SK-N-MC (cell line): ENCODE measurements around the gene PTPN6.

Experiments
- DNase-seq: peaks from one replicate; pipeline ENCODE4 v3.0.0-alpha.2; 2011; ENCODE audit warnings: low read depth, low spot score
- H3K27ac ChIP-seq: fragments of 200-600 bp; sonication (generic); 2 replicates; pipeline ENCODE4 v1.5.1; 2016; ENCODE audit warnings: mixed run types
- H3K36me3 ChIP-seq: fragments of 200-600 bp; sonication (generic); 2 replicates; pipeline ENCODE4 v1.6.1; 2017; ENCODE audit warnings: antibody characterized with exemption, low read length, mixed read lengths; ENCODE audit not compliant: insufficient read depth
- H3K4me3 ChIP-seq: fragments of 200-600 bp; sonication (generic); 2 replicates; pipeline ENCODE4 v1.5.1; 2016
- H3K9ac ChIP-seq: fragments of 200-600 bp; sonication (generic); 2 replicates; pipeline ENCODE4 v1.8.0; 2017; ENCODE audit warnings: mixed run types, mixed read lengths; ENCODE audit not compliant: insufficient read length
- H3K9me3 ChIP-seq: fragments of 200-600 bp; sonication (generic); 2 replicates; pipeline ENCODE4 v1.6.1; 2017; ENCODE audit warnings: low read depth, mild to moderate bottlenecking, antibody characterized with exemption, low read length, moderate library complexity, mixed read lengths
- EZH2 ChIP-seq: fragments of 200-600 bp; sonication (generic); IDR thresholded peaks from one replicate; pipeline ENCODE4 v1.6.1; 2017; ENCODE audit warnings: antibody characterized with exemption
- FOXP2 ChIP-seq: optimal IDR thresholded peaks from 2 replicates; pipeline ENCODE3; 2011; ENCODE audit warnings: mild to moderate bottlenecking, moderate library complexity; ENCODE audit not compliant: insufficient read depth; ENCODE audit errors: extremely low read length, control extremely low read depth
- POLR2AphosphoS5 ChIP-seq: IDR thresholded peaks from 2 replicates; pipeline ENCODE4 v1.6.1; 2012; ENCODE audit warnings: mild to moderate bottlenecking, low read depth, low read length, borderline replicate concordance

The PTPN6 gene

GRCh38 chr12:6936636-6937480 lies 14.3 kb upstream of the PTPN6 start:
- H3K36me3 ChIP-seq: peaks cover 60% of the 10 kb centered on the region
- H3K9ac ChIP-seq: peak overlapping the region; percentile 94
- peak overlapping the region; percentile 85 for H3K4me3 ChIP-seq
- no peak for DNase-seq
- no peaks in the 10 kb centered on the region for H3K9me3 ChIP-seq
- no peak; the same call in 1 of the 2 replicates for TF ChIP-seq POLR2AphosphoS5
- no peak for TF ChIP-seq FOXP2
- no peak for TF ChIP-seq EZH2
- peak overlapping the region; percentile 92 for H3K27ac ChIP-seq

GRCh38 chr12:6937481-6938352 lies 13.4 kb upstream of the PTPN6 start:
- peak overlapping the region; percentile 85 for H3K4me3 ChIP-seq
- H3K27ac ChIP-seq: peak overlapping the region; percentile 92
- TF ChIP-seq EZH2 (no peak), POLR2AphosphoS5 (peak; percentile 94)
- H3K9me3 ChIP-seq: no peaks in the 10 kb centered on the region
- DNase-seq: peak; percentile 78
- peaks cover 51% of the 10 kb centered on the region for H3K36me3 ChIP-seq
- H3K9ac ChIP-seq: peak overlapping the region; percentile 94

GRCh38 chr12:6938353-6939190 lies 12.6 kb upstream of the PTPN6 start:
- H3K9me3 ChIP-seq: no peaks in the 10 kb centered on the region
- no peak; the same call in 1 of the 2 replicates for TF ChIP-seq POLR2AphosphoS5
- TF ChIP-seq EZH2: no peak
- no peak for TF ChIP-seq FOXP2
- peak overlapping the region; percentile 87 for H3K9ac ChIP-seq
- no peak for DNase-seq
- H3K4me3 ChIP-seq: peak overlapping the region; percentile 85
- H3K27ac ChIP-seq: peak overlapping the region; percentile 91
- peaks cover 45% of the 10 kb centered on the region for H3K36me3 ChIP-seq

- DNase-seq: no peak
- Histone ChIP-seq H3K4me3 (no peak overlapping the region), H3K9ac (no peak overlapping the region), H3K9me3 (no peaks in the 10 kb centered on the region), H3K27ac (no peak overlapping the region), H3K36me3 (peaks cover 39% of the 10 kb centered on the region)
- TF ChIP-seq EZH2 (no peak), POLR2AphosphoS5 (no peak), FOXP2 (no peak)
Observed at GRCh38 chr12:6939191-6939540, 12.0 kb upstream of the PTPN6 start.

GRCh38 chr12:6941267-6941666 lies 9.9 kb upstream of the PTPN6 start:
- Histone ChIP-seq H3K9me3 (no peaks in the 10 kb centered on the region), H3K9ac (no peak overlapping the region), H3K4me3 (no peak overlapping the region), H3K27ac (no peak overlapping the region), H3K36me3 (peaks cover 25% of the 10 kb centered on the region; the same call in 1 of the 2 replicates)
- no peak for DNase-seq
- TF ChIP-seq FOXP2 (no peak), POLR2AphosphoS5 (no peak), EZH2 (no peak)

- Histone ChIP-seq H3K4me3 (no peak overlapping the region), H3K36me3 (peaks cover 21% of the 10 kb centered on the region; the same call in 1 of the 2 replicates), H3K9ac (no peak overlapping the region), H3K9me3 (no peaks in the 10 kb centered on the region), H3K27ac (no peak overlapping the region)
- TF ChIP-seq POLR2AphosphoS5 (no peak), FOXP2 (no peak), EZH2 (no peak)
- DNase-seq: no peak
Observed at GRCh38 chr12:6941782-6942181, 9.4 kb upstream of the PTPN6 start.

- Histone ChIP-seq H3K9me3 (no peaks in the 10 kb centered on the region), H3K9ac (no peak overlapping the region), H3K27ac (peak overlapping the region; percentile 99), H3K4me3 (no peak overlapping the region), H3K36me3 (peaks cover 17% of the 10 kb centered on the region; the same call in 1 of the 2 replicates)
- DNase-seq: no peak
- TF ChIP-seq FOXP2 (no peak), EZH2 (no peak), POLR2AphosphoS5 (no peak)
Observed at GRCh38 chr12:6942331-6942665, 8.9 kb upstream of the PTPN6 start.

GRCh38 chr12:6943389-6943721 lies 7.8 kb upstream of the PTPN6 start:
- H3K36me3 ChIP-seq: peaks cover 17% of the 10 kb centered on the region; the same call in 1 of the 2 replicates
- H3K4me3 ChIP-seq: peak overlapping the region; percentile 97
- peak overlapping the region; percentile 99 for H3K27ac ChIP-seq
- TF ChIP-seq FOXP2 (no peak), EZH2 (no peak), POLR2AphosphoS5 (no peak)
- peak; percentile 95 for DNase-seq
- no peaks in the 10 kb centered on the region for H3K9me3 ChIP-seq
- H3K9ac ChIP-seq: peak overlapping the region; percentile 78
